Measurements from ENCODE around the gene EMSY. TPM values are rescaled to one million over a fixed set of nuclear protein-coding genes. Genes with fewer than 3 reads are reported as not detected.

Gene EMSY
- total and polyA plus RNA-seq, 2 of the 13 experiments (the other 11 are each of a cell fraction or from before 2014, with no cell fraction given): 11.6 to 18.5 TPM

DNA sequence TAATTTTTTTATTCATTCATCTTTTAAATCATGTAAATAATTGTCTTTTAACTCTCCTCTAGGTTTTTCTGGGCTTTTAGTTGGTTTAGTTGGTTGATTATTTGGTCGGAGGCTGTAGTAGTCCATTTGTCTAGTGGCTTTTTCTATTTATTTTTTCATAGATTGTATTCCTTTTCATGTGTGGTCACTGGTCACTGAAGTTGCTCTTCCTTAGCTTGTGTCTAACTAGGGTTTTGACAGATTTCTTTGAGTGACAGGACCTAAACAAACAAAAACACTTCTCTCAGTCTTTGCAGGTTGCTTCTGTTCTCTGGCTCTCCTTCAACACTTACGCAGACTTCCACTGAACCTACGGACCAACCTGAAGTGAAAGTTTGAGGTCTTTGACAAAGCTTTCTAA lies 112.6 kb downstream of the EMSY start (continued):
- no peak for TF ChIP-seq MTF1 (CRISPR knock-in tag; IDR thresholded peaks at IDR 0.05)
- no peak for TF ChIP-seq GATAD1 (CRISPR knock-in tag; IDR thresholded peaks at IDR 0.05)
- no peak for TF ChIP-seq ZNF367 (CRISPR knock-in tag; IDR thresholded peaks at IDR 0.05; ENCODE audit: borderline replicate concordance)
- TF ChIP-seq RFXANK (CRISPR knock-in tag; IDR thresholded peaks at IDR 0.05): no peak
- TF ChIP-seq ZNF776 (CRISPR knock-in tag; IDR thresholded peaks at IDR 0.05): no peak
- TF ChIP-seq, protein P1, sequence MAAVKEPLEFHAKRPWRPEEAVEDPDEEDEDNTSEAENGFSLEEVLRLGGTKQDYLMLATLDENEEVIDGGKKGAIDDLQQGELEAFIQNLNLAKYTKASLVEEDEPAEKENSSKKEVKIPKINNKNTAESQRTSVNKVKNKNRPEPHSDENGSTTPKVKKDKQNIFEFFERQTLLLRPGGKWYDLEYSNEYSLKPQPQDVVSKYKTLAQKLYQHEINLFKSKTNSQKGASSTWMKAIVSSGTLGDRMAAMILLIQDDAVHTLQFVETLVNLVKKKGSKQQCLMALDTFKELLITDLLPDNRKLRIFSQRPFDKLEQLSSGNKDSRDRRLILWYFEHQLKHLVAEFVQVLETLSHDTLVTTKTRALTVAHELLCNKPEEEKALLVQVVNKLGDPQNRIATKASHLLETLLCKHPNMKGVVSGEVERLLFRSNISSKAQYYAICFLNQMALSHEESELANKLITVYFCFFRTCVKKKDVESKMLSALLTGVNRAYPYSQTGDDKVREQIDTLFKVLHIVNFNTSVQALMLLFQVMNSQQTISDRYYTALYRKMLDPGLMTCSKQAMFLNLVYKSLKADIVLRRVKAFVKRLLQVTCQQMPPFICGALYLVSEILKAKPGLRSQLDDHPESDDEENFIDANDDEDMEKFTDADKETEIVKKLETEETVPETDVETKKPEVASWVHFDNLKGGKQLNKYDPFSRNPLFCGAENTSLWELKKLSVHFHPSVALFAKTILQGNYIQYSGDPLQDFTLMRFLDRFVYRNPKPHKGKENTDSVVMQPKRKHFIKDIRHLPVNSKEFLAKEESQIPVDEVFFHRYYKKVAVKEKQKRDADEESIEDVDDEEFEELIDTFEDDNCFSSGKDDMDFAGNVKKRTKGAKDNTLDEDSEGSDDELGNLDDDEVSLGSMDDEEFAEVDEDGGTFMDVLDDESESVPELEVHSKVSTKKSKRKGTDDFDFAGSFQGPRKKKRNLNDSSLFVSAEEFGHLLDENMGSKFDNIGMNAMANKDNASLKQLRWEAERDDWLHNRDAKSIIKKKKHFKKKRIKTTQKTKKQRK (IDR thresholded peaks at IDR 0.05; ENCODE audit: low read length): no peak
- TF ChIP-seq ZBTB1 (CRISPR knock-in tag; IDR thresholded peaks at IDR 0.05; ENCODE audit: borderline replicate concordance): no peak

DNA sequence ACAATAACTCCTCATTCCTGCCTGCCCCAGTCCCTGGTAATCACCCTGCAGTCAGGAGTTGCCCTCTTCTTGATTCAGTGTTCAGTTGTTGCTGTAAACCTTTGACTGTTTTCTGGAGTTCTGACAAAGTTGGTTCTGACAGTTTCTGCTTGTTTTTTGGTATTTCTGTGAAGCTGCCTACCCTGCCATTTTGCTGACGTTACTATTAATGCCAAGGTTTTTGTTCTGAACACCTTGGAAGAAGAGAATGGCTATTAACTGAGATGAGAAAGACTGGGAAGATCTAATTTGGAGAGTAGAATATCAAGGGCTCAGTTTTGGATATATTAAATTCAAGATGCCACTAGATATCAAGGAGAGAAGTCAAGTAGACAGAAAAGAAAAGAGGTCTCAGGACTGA lies 113.7 kb downstream of the EMSY start:
- 0% methylated on average over 1 of the region's 1 CpG for WGBS (ENCODE audit: low lambda C conversion rate)
- Histone ChIP-seq H3K4me3 (replicated peaks in 1 of 3; ENCODE audit: insufficient read depth in 1 of 3, low read depth in 2 of 3, low read length in 3 of 3) (no peak overlapping the region), H2AFZ (ENCODE audit: low read length) (no peak overlapping the region), H3K79me2 (ENCODE audit: insufficient read depth, low read length) (no peaks in the 10 kb centered on the region), H4K20me1 (ENCODE audit: insufficient read depth, low read length) (no peaks in the 10 kb centered on the region), H3K9ac (ENCODE audit: insufficient read depth, low read depth, low read length) (no peak overlapping the region), H3K27me3 (ENCODE audit: control insufficient read depth in 1 of 2, insufficient read depth in 2 of 2, low read length in 2 of 2) (peaks cover 0 to 9% of the 10 kb centered on the region in 2 experiments; a peak in 1 of 5 replicates), H3K27ac (ENCODE audit: extremely low read length, insufficient read depth, low read length) (no peak overlapping the region), H3K4me2 (ENCODE audit: low read depth, low read length) (no peak overlapping the region), H3K36me3 (replicated peaks in 1 of 2; ENCODE audit: control insufficient read depth in 1 of 2, insufficient read depth in 2 of 2, low read length in 2 of 2) (no peaks in the 10 kb centered on the region), H3K9me3 (ENCODE audit: low read length) (no peaks in the 10 kb centered on the region), H3K4me1 (ENCODE audit: insufficient read depth, low read length) (no peaks in the 10 kb centered on the region)
- ChIA-PET CTCF (ENCODE audit: low intra/inter-chr PET ratio, low total read pairs) (no interaction called here), POLR2A (no interaction called here)
- intact Hi-C loops (cut with micrococcal nuclease; ENCODE audit: unreplicated experiment) (no loop called here), in situ Hi-C loops (cut with HindIII; ENCODE audit: extremely low pct_ligation_motif_present, low pct_unique_long_range_greater_than_20kb) (no loop called here)
- DNase-seq (ENCODE audit: low spot score): no peak
- no TSS peak for BruUV-seq (replicated peaks)
- TF ChIP-seq NR2F2 (IDR thresholded peaks at IDR 0.05; ENCODE audit: borderline replicate concordance, low read depth): no peak
- TF ChIP-seq HBP1 (CRISPR knock-in tag; IDR thresholded peaks at IDR 0.05; ENCODE audit: low read depth): no peak
- no peak for TF ChIP-seq NAIF1 (CRISPR knock-in tag; IDR thresholded peaks at IDR 0.05; ENCODE audit: borderline replicate concordance)
- TF ChIP-seq TBP (CRISPR knock-in tag; IDR thresholded peaks at IDR 0.05): no peak
- TF ChIP-seq ZNF17 (CRISPR knock-in tag; IDR thresholded peaks at IDR 0.05): no peak
- peak; percentile 63 to 64 for TF ChIP-seq MAFK (conservative IDR thresholded peaks at IDR 0.05 in 1 of 2, IDR thresholded peaks at IDR 0.05 in 1 of 2; ENCODE audit: low read length in 2 of 2)
- TF ChIP-seq, protein P2, sequence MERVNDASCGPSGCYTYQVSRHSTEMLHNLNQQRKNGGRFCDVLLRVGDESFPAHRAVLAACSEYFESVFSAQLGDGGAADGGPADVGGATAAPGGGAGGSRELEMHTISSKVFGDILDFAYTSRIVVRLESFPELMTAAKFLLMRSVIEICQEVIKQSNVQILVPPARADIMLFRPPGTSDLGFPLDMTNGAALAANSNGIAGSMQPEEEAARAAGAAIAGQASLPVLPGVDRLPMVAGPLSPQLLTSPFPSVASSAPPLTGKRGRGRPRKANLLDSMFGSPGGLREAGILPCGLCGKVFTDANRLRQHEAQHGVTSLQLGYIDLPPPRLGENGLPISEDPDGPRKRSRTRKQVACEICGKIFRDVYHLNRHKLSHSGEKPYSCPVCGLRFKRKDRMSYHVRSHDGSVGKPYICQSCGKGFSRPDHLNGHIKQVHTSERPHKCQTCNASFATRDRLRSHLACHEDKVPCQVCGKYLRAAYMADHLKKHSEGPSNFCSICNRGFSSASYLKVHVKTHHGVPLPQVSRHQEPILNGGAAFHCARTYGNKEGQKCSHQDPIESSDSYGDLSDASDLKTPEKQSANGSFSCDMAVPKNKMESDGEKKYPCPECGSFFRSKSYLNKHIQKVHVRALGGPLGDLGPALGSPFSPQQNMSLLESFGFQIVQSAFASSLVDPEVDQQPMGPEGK (CRISPR knock-in tag; IDR thresholded peaks at IDR 0.05): no peak
- TF ChIP-seq ARNT2 (CRISPR knock-in tag; IDR thresholded peaks at IDR 0.05; ENCODE audit: low read depth): no peak
- peak; percentile 50; the same call in 1 of the 2 replicates for TF ChIP-seq MAFF (IDR thresholded peaks at IDR 0.05; ENCODE audit: low read depth, low read length)
- ATAC-seq: no peak
- no peak for FAIRE-seq
